K562 (cell line): ENCODE data around the gene CENPO. TPM values are rescaled to one million over a fixed set of nuclear protein-coding genes. Genes with fewer than 3 reads are reported as not detected.
A peak's percentile ranks its signal among the peaks of the same experiment; 100 is the strongest.

Source experiments
- FOXK1 ChIP-seq: sonication (generic); formaldehyde crosslinking; IDR thresholded peaks from 2 replicates; pipeline ENCODE4 v1.8.0; 2022; ENCODE audit warnings: missing genetic modification reagents, mild to moderate bottlenecking, borderline replicate concordance
- HNRNPLL ChIP-seq: fragments of 200-400 bp; formaldehyde crosslinking; IDR thresholded peaks from 2 replicates; pipeline ENCODE4 v1.6.1; 2017; ENCODE audit warnings: low read length, low read depth, mild to moderate bottlenecking; ENCODE audit not compliant: poor library complexity, severe bottlenecking
- NCOR1 ChIP-seq: fragments of 450-650 bp; IDR thresholded peaks from 2 replicates; pipeline ENCODE4 v1.6.1; 2016; ENCODE audit warnings: mild to moderate bottlenecking, moderate library complexity
- NR4A1 ChIP-seq, 2 experiments: fragments of 250-450 bp in 1 of 2; fragments of 450-650 bp in 1 of 2; sonication (Bioruptor Pico) in 1 of 2; IDR thresholded peaks; 2 replicates each; pipeline versions ENCODE4 v1.4.0 to v1.6.1; 2016 to 2020; ENCODE audit warnings: mild to moderate bottlenecking in 2 of 2, missing compliant biosample characterization in 1 of 2, missing genetic modification characterization in 1 of 2, moderate library complexity in 1 of 2
- RBM39 ChIP-seq: fragments of 200-400 bp; formaldehyde crosslinking; optimal IDR thresholded peaks from 2 replicates; pipeline ENCODE3; 2018; ENCODE audit warnings: low read depth, low read length
- SIN3B ChIP-seq: fragments of 450-650 bp; IDR thresholded peaks from 2 replicates; pipeline ENCODE4 v1.6.1; 2017; ENCODE audit warnings: low read depth, mild to moderate bottlenecking, moderate library complexity
- TBL1XR1 ChIP-seq, 2 experiments: IDR thresholded peaks; 2 replicates each; pipeline ENCODE4 v1.6.1; 2012; ENCODE audit warnings: improper control_type of control experiment in 2 of 2, low read length in 2 of 2, mild to moderate bottlenecking in 1 of 2
- THRA ChIP-seq: fragments of 450-650 bp; IDR thresholded peaks from 2 replicates; pipeline ENCODE4 v1.6.1; 2017; ENCODE audit warnings: mild to moderate bottlenecking, moderate library complexity
- polyA plus RNA-seq, 8 experiments: library from polyadenylated mRNA; depleted of rRNA in 4 of 8; stranded (reverse) in 5 of 8; unstranded in 3 of 8; fragments of >200 nt; fragmentation: Nextera tagmentation in 2 of 8; fragmentation: Illumina TruSeq in 1 of 8; extraction: Ambion mirVana in 2 of 8; extraction: Trizol in 1 of 8; gene quantifications; 2 replicates each; pipeline versions ENCODE4 v1.2.1 to v1.2.3, GENCODE V29; 2011 to 2014; ENCODE audit warnings: inconsistent platforms in 1 of 8, missing spikeins in 1 of 8
- total RNA-seq, 7 experiments: library from RNA; depleted of rRNA in 6 of 7; stranded (reverse); fragments of >200 nt in 6 of 7; fragmentation: Illumina TruSeq in 2 of 7; extraction: Trizol in 2 of 7; gene quantifications; 2 replicates each; pipeline versions ENCODE4 v1.2.1 to v1.2.3, GENCODE V29; 2011 to 2021; ENCODE audit warnings: low replicate concordance in 1 of 7

Gene CENPO
- total and polyA plus RNA-seq, 9 of the 15 experiments (the other 6 are each of a cell fraction or from before 2014, with no cell fraction given): 30.6 to 59.4 (median 38.9) TPM

GRCh38 chr2:24792874-24793760, at the start of gene CENPO, which contains the start of gene PTRHD1 (continued):
- no peak for TF ChIP-seq NR4A1 (CRISPR knock-in tag; IDR thresholded peaks at IDR 0.05)
- TF ChIP-seq NR4A1 (tag; IDR thresholded peaks at IDR 0.05): peak; percentile 37; the same call in 1 of the 2 replicates
- peak in 1 of 2 experiments; percentile 33; a peak in 2 of 4 replicates for TF ChIP-seq TBL1XR1 (IDR thresholded peaks at IDR 0.05; ENCODE audit: low read length in 2 of 2)
- no peak for TF ChIP-seq SIN3B
- TF ChIP-seq NCOR1: peak; percentile 11; the same call in 1 of the 2 replicates
- no peak for TF ChIP-seq FOXK1 (CRISPR knock-in tag)
- no peak for TF ChIP-seq THRA
- TF ChIP-seq HNRNPLL: peak; percentile 65
- TF ChIP-seq RBM39: peak; percentile 4
